Activated T-helper 17 cell treated with anti-CD3 and anti-CD28 coated beads, Interleukin-2, amount 50 U/mL, for 72 hours (primary cell): ENCODE measurements around the gene TMUB1. TPM values are rescaled to one million over a fixed set of nuclear protein-coding genes. Genes with fewer than 3 reads are reported as not detected.
A peak's percentile ranks its signal among the peaks of the same experiment; 100 is the strongest.

Source experiments
- ATAC-seq: fragments of 150-1000 bp; cut with Tn5 transposase; replicated peaks from 2 replicates; pipeline ENCODE4 v1.10.0; 2021; ENCODE audit warnings: mild to moderate bottlenecking, moderate library complexity
- H3K27ac Mint-ChIP-seq: one replicate; pipeline ENCODE4 v1.8.0; 2022; ENCODE audit warnings: mixed read lengths
- H3K27me3 Mint-ChIP-seq: one replicate; pipeline ENCODE4 v1.8.0; 2022; ENCODE audit warnings: mixed read lengths
- H3K36me3 Mint-ChIP-seq: one replicate; pipeline ENCODE4 v1.8.0; 2022; ENCODE audit warnings: low read depth, mild to moderate bottlenecking, mixed read lengths
- H3K4me1 Mint-ChIP-seq: one replicate; pipeline ENCODE4 v1.8.0; 2022; ENCODE audit warnings: mixed read lengths
- H3K4me3 Mint-ChIP-seq: one replicate; pipeline ENCODE4 v1.8.0; 2022; ENCODE audit warnings: mild to moderate bottlenecking, mixed read lengths
- H3K9me3 Mint-ChIP-seq: one replicate; pipeline ENCODE4 v1.8.0; 2022; ENCODE audit warnings: mixed read lengths
- total RNA-seq, 2 donors: library from RNA; stranded (reverse); gene quantifications; one replicate each; pipeline ENCODE4 v1.2.3, GENCODE V29; 2022

Gene TMUB1
- total RNA-seq, 2 donors from 2014 or later: 72.7 to 78.4 TPM

- no peaks in the 10 kb centered on the region for H3K27me3 Mint-ChIP-seq
- H3K4me3 Mint-ChIP-seq: no peak overlapping the region
- H3K36me3 Mint-ChIP-seq: peaks cover 66% of the 10 kb centered on the region
- no peak for ATAC-seq
- peaks cover 12% of the 10 kb centered on the region for H3K4me1 Mint-ChIP-seq
- no peak overlapping the region for H3K27ac Mint-ChIP-seq
- H3K9me3 Mint-ChIP-seq: no peaks in the 10 kb centered on the region
These were observed 18.8 kb downstream of the TMUB1 start for GRCh38 chr7:151064454-151064853.

DNA sequence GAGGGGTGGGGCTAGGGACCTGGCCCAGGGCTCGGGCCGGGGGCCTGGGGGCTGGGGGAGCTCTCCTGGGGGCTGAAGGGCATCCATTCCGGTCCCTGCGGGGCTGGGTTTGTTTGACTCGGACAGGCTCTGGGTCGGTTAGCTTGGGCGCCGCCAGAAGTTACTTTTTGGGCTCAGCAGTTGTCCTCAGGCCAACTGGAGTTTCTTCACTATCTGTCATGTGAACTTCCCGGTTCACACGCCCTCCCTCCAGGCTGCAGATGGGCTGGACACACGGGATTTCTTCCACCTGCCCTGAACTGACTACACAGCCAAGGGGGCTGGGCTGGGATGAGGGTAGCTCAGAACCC is 20.1 kb downstream of the TMUB1 start:
- H3K36me3 Mint-ChIP-seq: peaks cover 53% of the 10 kb centered on the region
- no peak overlapping the region for H3K4me3 Mint-ChIP-seq
- H3K9me3 Mint-ChIP-seq: no peaks in the 10 kb centered on the region
- ATAC-seq: no peak
- H3K27me3 Mint-ChIP-seq: no peaks in the 10 kb centered on the region
- peaks cover 12% of the 10 kb centered on the region for H3K4me1 Mint-ChIP-seq
- H3K27ac Mint-ChIP-seq: no peak overlapping the region

DNA sequence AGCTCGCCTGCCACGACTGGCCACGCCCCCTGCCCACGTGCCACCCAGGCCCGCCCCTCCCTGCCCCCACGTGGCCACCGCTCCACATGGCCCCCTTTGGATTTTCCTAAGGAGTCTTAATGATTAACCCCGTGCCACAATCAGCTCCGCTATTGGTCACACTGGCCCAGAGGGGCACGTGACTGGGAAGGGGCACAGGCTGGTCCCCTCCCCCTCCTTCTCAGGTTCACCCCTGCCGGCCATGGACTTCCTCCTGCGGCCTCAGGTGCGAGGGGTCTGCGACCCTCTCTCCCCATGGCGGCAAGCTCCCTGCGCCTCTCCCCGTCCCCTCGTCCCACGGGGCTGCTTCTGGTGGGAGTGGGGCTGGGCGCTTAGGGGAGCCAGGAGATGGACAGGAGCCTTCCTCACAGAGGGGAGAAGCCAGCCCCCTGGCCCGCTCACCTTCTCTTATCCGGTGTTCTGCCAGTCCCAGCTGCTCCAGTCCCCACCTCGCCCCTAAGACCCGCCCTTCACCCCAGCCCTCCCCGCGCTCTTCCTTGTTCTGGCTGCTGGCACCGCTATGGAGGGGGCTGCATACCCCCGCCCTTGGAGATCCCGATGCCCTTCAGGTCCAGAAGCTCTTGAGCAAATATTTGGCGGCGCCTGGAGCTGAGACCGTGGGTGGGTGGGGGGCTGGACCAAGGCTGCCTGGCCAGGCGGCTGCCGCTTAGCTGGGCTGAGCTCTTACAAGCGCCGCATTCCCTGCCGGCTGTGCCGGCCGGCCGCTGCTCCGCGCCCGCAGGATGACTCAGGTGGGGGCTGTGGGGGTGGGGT is 20.7 kb downstream of the TMUB1 start:
- H3K4me3 Mint-ChIP-seq: no peak overlapping the region
- no peak for ATAC-seq
- H3K4me1 Mint-ChIP-seq: peaks cover 12% of the 10 kb centered on the region
- H3K27ac Mint-ChIP-seq: no peak overlapping the region
- no peaks in the 10 kb centered on the region for H3K9me3 Mint-ChIP-seq
- peaks cover 47% of the 10 kb centered on the region for H3K36me3 Mint-ChIP-seq
- H3K27me3 Mint-ChIP-seq: no peaks in the 10 kb centered on the region

DNA sequence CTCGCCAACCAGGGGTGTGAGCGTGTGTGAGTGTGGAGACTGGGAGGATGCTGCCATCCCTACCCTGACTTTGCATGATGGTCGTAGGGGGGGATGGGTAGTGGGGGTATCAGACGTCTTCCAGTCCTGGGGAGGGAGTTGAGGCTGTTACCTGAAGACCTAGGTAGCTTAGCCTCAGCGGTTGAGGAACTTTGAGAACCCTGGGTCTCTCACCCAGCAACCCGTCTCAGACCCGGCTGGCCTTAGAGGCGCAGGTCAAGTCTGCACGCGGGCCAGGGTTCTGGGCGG is 21.2 kb downstream of the TMUB1 start:
- no peaks in the 10 kb centered on the region for H3K27me3 Mint-ChIP-seq
- peaks cover 18% of the 10 kb centered on the region for H3K4me1 Mint-ChIP-seq
- H3K36me3 Mint-ChIP-seq: peaks cover 42% of the 10 kb centered on the region
- H3K4me3 Mint-ChIP-seq: peak overlapping the region; percentile 95
- H3K27ac Mint-ChIP-seq: peak overlapping the region; percentile 25
- ATAC-seq: no peak
- no peaks in the 10 kb centered on the region for H3K9me3 Mint-ChIP-seq

DNA sequence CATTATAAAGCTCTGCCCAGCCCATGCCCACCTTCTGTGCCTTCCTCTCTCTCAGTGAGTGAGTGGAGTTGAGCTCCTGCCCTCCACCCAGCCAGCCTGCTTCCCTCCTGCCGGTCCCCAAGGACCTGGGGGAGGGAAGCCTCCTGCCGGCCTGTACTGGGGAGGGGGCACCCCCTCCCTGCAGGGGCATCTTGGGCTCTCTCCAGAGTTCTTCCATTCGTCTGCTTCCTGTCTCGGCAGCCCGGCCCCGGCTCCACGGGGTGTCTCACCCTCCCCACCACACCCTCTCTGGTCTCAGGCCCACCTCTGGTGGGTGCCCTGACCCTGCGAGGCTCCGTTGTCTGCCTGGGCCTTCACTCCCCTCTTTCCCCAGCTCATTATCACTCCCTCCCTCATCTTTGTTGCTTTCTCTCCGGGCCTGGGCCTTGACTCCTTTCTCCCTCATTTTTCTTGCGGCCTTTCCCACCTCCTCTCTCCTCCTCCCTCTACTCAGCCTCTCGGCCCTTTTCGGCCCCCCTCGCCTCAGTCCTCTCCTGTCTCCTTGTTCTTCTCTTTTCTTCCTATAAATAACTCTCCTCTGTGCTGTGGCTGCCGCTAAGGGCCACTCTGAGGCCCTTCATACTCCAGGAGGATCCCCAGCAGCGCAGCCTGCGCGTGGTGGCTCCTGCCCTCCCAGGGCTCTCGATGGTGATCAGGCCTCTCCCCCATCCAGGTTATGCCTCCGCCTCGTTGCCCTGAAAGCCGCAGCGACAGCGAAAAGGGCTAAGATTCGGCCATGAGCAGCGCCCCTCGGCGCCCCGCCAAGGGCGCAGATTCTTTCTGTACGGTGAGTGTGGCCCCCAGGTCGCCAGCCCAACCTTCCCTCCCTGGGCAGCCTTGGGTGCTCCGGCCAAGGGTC is 21.8 kb downstream of the TMUB1 start:
- Mint-ChIP-seq H3K36me3 (peaks cover 37% of the 10 kb centered on the region), H3K4me1 (peaks cover 21% of the 10 kb centered on the region), H3K27ac (peak overlapping the region; percentile 25), H3K4me3 (peak overlapping the region; percentile 95), H3K27me3 (no peaks in the 10 kb centered on the region), H3K9me3 (no peaks in the 10 kb centered on the region)
- ATAC-seq: no peak

DNA sequence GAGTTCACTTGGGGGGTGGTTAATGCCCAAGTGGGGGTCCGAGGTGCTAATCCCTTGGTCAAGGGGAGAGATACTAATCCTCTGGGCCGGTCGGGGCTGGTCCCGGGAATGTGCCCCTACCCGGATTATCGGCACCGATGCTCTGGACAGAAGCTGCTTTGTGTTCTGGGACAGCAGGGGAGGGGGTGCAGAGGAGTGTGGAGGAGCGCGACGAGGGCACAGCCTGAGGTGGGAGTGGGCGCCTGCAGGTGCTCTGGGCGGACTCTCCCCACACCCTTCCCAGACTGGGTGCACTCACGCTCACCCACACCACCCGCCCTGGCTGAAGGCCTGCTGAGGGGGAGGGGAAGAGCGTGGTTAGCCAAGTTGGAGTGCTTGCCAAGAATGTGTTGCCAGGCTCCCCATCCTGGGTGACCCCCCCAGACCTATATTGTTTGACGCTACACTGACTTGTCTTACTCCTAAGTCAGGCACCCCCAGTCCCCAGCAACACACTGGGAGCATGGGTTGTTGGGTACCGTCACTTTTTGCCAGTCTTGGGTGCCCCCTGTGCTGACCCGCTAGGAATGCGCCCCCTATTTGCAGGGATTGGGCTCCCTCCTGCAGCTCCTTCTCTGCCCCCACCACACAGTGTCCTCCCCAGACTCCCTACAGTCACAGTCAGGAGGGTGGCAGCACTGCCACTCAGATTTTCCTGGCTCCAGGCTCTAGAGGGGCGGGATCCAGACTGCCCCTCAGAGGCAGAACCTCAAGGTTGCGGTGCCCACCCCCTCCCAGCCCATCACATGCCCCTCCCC is 22.7 kb downstream of the TMUB1 start:
- no peaks in the 10 kb centered on the region for H3K9me3 Mint-ChIP-seq
- ATAC-seq: no peak
- no peaks in the 10 kb centered on the region for H3K27me3 Mint-ChIP-seq
- peak overlapping the region; percentile 95 for H3K4me3 Mint-ChIP-seq
- peaks cover 35% of the 10 kb centered on the region for H3K36me3 Mint-ChIP-seq
- peaks cover 21% of the 10 kb centered on the region for H3K4me1 Mint-ChIP-seq
- peak overlapping the region; percentile 95 for H3K27ac Mint-ChIP-seq

- H3K4me1 Mint-ChIP-seq: peaks cover 21% of the 10 kb centered on the region
- H3K27me3 Mint-ChIP-seq: no peaks in the 10 kb centered on the region
- peak overlapping the region; percentile 95 for H3K4me3 Mint-ChIP-seq
- no peaks in the 10 kb centered on the region for H3K9me3 Mint-ChIP-seq
- peaks cover 29% of the 10 kb centered on the region for H3K36me3 Mint-ChIP-seq
- ATAC-seq: no peak
- H3K27ac Mint-ChIP-seq: peak overlapping the region; percentile 95
These were observed 23.2 kb downstream of the TMUB1 start for GRCh38 chr7:151060113-151060415.

DNA sequence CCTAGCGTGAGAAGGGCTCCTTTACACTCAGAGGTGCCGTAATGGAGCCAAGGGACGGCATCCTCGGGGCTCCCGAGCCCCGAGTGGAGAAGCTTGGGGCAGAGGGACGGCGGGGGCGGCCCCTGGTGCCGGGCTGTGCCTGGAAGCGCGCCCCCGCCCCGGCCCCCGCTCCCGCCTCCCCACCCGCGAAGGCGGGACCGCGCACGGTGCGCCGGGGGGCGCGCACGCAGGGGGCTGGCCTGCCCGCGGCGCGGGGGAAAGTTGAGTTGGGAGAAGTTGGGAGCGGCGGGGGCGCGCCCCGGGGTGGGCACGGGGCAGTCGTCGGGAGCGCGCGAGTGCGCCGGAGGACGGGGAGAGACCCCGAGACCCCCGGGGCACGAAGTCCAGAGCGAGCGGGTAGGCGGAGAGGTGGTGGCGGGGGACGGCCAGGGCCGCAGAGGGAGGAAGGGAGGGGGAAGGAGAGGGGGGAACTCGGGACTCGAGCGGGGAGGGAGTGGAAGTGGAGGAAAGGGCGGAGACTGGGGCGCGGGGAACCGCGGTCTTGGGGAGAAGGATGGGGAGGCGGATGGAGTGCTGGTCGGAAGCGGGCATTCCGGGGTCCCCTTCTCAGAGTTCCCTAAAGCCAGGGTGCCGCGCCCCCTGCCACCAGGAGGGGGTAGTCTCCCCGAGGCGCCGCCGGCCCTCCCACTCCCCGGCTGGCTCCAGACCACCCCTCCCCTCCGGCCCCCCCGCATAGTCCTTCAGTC is 23.8 kb downstream of the TMUB1 start, which contains the start of gene SLC4A2:
Gene SLC4A2 (plus strand): TSS at position 223 of the 746 bp plus-strand sequence. CDS start 2,399 bp downstream, outside the sequence.
- Mint-ChIP-seq H3K27ac (peak within 1 kb of the TSS; percentile 95), H3K27me3 (no peaks in the 10 kb centered on the region), H3K9me3 (no peaks in the 10 kb centered on the region), H3K4me1 (peaks cover 24% of the 10 kb centered on the region), H3K36me3 (peaks cover 24% of the 10 kb centered on the region), H3K4me3 (peak within 1 kb of the TSS; percentile 95)
- ATAC-seq: peak; percentile 17

GRCh38 chr7:151058781-151059366 is 24.4 kb downstream of the TMUB1 start:
- H3K4me1 Mint-ChIP-seq: peaks cover 25% of the 10 kb centered on the region
- no peaks in the 10 kb centered on the region for H3K27me3 Mint-ChIP-seq
- H3K36me3 Mint-ChIP-seq: peaks cover 17% of the 10 kb centered on the region
- ATAC-seq: no peak
- H3K9me3 Mint-ChIP-seq: no peaks in the 10 kb centered on the region
- peak overlapping the region; percentile 95 for H3K4me3 Mint-ChIP-seq
- peak overlapping the region; percentile 95 for H3K27ac Mint-ChIP-seq

- ATAC-seq: peak; percentile 95
- H3K4me3 Mint-ChIP-seq: peak overlapping the region; percentile 95
- H3K9me3 Mint-ChIP-seq: no peaks in the 10 kb centered on the region
- no peaks in the 10 kb centered on the region for H3K27me3 Mint-ChIP-seq
- peaks cover 10% of the 10 kb centered on the region for H3K36me3 Mint-ChIP-seq
- peak overlapping the region; percentile 95 for H3K27ac Mint-ChIP-seq
- H3K4me1 Mint-ChIP-seq: peaks cover 25% of the 10 kb centered on the region
These were observed 25.1 kb downstream of the TMUB1 start for GRCh38 chr7:151057989-151058780.

DNA sequence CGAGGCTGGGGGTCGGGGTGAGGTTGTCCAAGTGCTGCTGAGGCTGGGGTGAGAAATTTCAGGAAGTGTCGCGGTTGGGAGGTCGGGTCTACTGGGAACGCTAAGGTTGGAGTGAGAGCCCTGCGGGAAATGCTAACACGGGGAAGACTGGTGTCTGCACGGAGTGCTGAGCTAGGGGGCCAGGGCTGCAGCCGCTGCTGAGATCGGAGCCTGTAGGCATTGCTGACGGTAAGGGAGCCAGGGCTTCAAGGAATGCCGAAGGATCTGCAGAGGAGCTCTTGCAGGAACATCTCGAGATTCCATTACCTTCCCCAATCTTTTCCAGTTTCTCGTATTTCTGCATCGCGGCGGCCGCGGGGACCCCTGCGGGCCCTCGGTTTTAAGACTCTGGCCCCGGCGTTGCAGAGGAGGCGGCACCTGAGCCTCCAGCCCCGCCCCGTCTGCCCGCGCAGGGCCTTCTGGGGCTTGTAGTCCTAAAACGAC is 25.7 kb downstream of the TMUB1 start, which contains the start of gene CDK5:
Gene CDK5 (minus strand): TSS at position 392 of the 483 bp plus-strand sequence. CDS start 49 bp downstream, at position 343.
- ATAC-seq: peak; percentile 4
- Mint-ChIP-seq H3K9me3 (no peaks in the 10 kb centered on the region), H3K27me3 (no peaks in the 10 kb centered on the region), H3K4me3 (peak within 1 kb of the TSS; percentile 95), H3K4me1 (peaks cover 25% of the 10 kb centered on the region), H3K36me3 (peaks cover 9% of the 10 kb centered on the region), H3K27ac (peak within 1 kb of the TSS; percentile 95)

DNA sequence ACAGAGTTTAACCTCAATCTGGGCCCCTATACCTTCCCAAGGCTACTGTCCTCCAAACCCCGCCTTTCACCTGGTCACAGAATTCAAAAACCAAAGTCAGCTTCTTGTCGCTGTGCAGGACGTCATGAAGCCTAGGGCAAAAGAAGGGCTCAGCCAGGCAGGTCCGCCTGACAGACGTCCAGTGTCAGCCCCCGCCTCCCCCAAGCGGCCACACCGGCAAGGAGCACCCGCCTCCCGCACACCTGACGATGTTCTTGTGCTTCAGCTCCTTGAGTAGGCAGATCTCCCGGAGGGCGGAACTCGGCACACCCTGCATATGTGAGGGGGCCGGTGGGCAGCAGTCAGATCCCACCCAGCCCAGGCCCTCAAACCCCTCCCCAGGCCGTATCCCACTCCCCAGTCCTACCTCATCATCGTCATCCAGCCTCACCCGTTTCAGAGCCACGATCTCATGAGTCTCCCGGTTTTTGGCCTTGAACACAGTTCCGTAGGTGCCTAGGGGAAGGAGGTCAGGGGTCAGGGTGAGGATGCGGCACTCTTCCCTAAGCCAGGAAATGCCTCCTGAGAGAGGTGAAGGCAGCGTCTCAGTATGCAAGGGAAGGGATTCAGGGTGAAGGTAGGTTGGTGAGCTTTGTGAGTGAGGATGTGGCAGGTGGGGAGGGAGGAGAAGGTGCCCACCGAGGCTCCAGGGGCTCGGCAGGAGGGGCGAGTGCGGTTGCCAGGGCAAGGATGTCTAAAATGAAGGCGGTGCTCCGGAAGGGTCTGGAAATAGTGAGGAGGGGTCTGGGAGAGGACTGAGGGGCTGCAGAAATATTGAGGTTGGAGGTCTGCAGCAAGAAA is 26.4 kb downstream of the TMUB1 start:
- no peaks in the 10 kb centered on the region for H3K27me3 Mint-ChIP-seq
- peak overlapping the region; percentile 95 for H3K27ac Mint-ChIP-seq
- H3K9me3 Mint-ChIP-seq: no peaks in the 10 kb centered on the region
- H3K36me3 Mint-ChIP-seq: peaks cover 7% of the 10 kb centered on the region
- peak overlapping the region; percentile 95 for H3K4me3 Mint-ChIP-seq
- no peak for ATAC-seq
- peaks cover 25% of the 10 kb centered on the region for H3K4me1 Mint-ChIP-seq
